Stimulated activated CD4-positive, alpha-beta T cell treated with anti-CD3 and anti-CD28 coated beads, TNF-alpha, amount 100 ng/mL, for 4 hours (primary cell): Measurements from ENCODE around the gene GAA.

Experiments
- DNase-seq, 3 experiments: peaks; one replicate each; pipeline ENCODE4 v3.0.0-alpha.2; 2020; ENCODE audit warnings: low read depth in 3 of 3

GAA gene

GRCh38 chr17:80117491-80118401 is 16.4 kb downstream of the GAA start:
- DNase-seq, result no peak

GRCh38 chr17:80118601-80119270 is 17.4 kb downstream of the GAA start:
- DNase-seq, result no peak

GRCh38 chr17:80119271-80119791 is 17.9 kb downstream of the GAA start:
- no peak for DNase-seq

GRCh38 chr17:80119839-80120238 is 18.5 kb downstream of the GAA start:
- DNase-seq, result no peak

- no peak for DNase-seq
Observed at GRCh38 chr17:80122026-80122575, 20.7 kb downstream of the GAA start.

GRCh38 chr17:80122926-80123505 is 21.6 kb downstream of the GAA start:
- DNase-seq, result no peak

GRCh38 chr17:80123791-80124190 is 22.4 kb downstream of the GAA start:
- no peak for DNase-seq

GRCh38 chr17:80124351-80124981 is 23.1 kb downstream of the GAA start:
- no peak for DNase-seq

GRCh38 chr17:80125656-80126448 is 24.5 kb downstream of the GAA start:
- no peak for DNase-seq

- DNase-seq, result no peak
Observed at GRCh38 chr17:80126449-80126715, 25.0 kb downstream of the GAA start.

GRCh38 chr17:80129006-80129565 is 27.7 kb downstream of the GAA start:
- no peak for DNase-seq

- DNase-seq, result no peak
Observed at GRCh38 chr17:80130992-80131391, 29.6 kb downstream of the GAA start.

- no peak for DNase-seq
Observed at GRCh38 chr17:80132906-80133625, 31.7 kb downstream of the GAA start.

GRCh38 chr17:80133626-80133970 is 32.2 kb downstream of the GAA start:
- DNase-seq, result no peak

GRCh38 chr17:80137131-80137530 is 35.8 kb downstream of the GAA start:
- DNase-seq, result no peak

GRCh38 chr17:80138856-80139426 is 37.6 kb downstream of the GAA start:
- DNase-seq, result no peak

GRCh38 chr17:80141463-80142165 is 40.2 kb downstream of the GAA start:
- no peak for DNase-seq

GRCh38 chr17:80142929-80143328 is 41.5 kb downstream of the GAA start:
- DNase-seq, result no peak
